Measurements from ENCODE around the gene EXOC4. TPM values are rescaled to one million over a fixed set of nuclear protein-coding genes. Genes with fewer than 3 reads are reported as not detected.

The EXOC4 gene
- total and polyA plus RNA-seq, 2 donors from 2014 or later = 22.8 to 78.7 TPM

DNA sequence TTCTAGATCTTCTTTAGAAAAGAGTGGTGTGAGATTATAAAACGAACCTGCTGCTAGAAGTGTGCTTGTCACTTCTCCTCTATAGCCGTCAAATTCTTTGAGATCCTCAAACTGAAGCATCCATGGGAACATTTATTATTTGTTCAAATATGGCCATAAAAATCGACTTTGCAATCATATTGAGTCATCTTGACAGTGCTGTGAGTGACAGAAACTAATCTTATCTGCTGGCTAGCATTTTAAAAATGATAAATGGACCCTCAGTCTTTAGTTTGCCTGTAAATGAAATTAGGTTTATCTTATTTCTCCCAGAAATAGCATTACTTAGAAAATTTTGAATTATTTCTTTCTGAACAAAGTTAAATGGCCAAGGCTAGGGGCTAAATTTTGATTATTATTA lies 290.8 kb downstream of the EXOC4 start:
- DNase-seq = no peak
- no peak overlapping the region for H3K9ac ChIP-seq (ENCODE audit: low read length in 3 of 3)
- H3K27ac ChIP-seq (ENCODE audit: low read depth in 2 of 2, low read length in 2 of 2) = no peak overlapping the region
- no peaks in the 10 kb centered on the region for H3K36me3 ChIP-seq (ENCODE audit: control insufficient read depth in 2 of 3, insufficient read depth in 3 of 3, low read length in 3 of 3)
- H3K27me3 ChIP-seq (ENCODE audit: control insufficient read depth, insufficient read depth, low read length) = no peaks in the 10 kb centered on the region
- H3K9me3 ChIP-seq (ENCODE audit: control insufficient read depth in 2 of 3, insufficient read depth in 1 of 3, low read length in 3 of 3) = no peaks in the 10 kb centered on the region
- intact Hi-C loops (cut with DNase I) = no loop called here
- no peak overlapping the region for H3K4me3 ChIP-seq (ENCODE audit: low read length in 3 of 3)
- TF ChIP-seq, protein P1, sequence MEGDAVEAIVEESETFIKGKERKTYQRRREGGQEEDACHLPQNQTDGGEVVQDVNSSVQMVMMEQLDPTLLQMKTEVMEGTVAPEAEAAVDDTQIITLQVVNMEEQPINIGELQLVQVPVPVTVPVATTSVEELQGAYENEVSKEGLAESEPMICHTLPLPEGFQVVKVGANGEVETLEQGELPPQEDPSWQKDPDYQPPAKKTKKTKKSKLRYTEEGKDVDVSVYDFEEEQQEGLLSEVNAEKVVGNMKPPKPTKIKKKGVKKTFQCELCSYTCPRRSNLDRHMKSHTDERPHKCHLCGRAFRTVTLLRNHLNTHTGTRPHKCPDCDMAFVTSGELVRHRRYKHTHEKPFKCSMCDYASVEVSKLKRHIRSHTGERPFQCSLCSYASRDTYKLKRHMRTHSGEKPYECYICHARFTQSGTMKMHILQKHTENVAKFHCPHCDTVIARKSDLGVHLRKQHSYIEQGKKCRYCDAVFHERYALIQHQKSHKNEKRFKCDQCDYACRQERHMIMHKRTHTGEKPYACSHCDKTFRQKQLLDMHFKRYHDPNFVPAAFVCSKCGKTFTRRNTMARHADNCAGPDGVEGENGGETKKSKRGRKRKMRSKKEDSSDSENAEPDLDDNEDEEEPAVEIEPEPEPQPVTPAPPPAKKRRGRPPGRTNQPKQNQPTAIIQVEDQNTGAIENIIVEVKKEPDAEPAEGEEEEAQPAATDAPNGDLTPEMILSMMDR (IDR thresholded peaks at IDR 0.05; ENCODE audit: borderline replicate concordance, extremely low read depth, insufficient read depth) = no peak
- no peaks in the 10 kb centered on the region for H3K4me1 ChIP-seq (ENCODE audit: control insufficient read depth in 2 of 3, insufficient read depth in 2 of 3, low read depth in 1 of 3, low read length in 3 of 3)
- no peak for FAIRE-seq

DNA sequence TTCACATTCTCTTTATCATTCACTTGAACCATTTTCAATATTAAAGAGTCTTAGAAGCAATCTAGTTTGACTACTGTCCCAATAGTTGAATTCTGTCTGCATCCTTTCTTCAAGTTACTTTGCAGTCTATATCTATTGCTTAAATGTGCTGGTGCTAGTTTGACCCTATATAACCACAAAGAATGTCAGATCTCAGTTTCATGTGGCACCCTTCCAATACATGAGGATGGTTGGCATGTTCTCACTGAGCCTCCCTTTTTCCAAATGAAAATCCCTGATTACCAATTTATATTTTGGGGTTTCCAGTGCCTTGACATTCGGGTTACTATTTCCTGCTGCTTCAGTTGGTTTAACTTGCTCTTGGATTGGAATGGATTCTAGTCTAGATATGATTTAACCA lies 292.7 kb downstream of the EXOC4 start:
- H3K36me3 ChIP-seq (ENCODE audit: control insufficient read depth in 2 of 3, insufficient read depth in 3 of 3, low read length in 3 of 3) = no peaks in the 10 kb centered on the region
- FAIRE-seq (no peak), DNase-seq (no peak)
- no peak overlapping the region for H3K27ac ChIP-seq (ENCODE audit: low read depth in 2 of 2, low read length in 2 of 2)
- H3K9me3 ChIP-seq (ENCODE audit: control insufficient read depth in 2 of 3, insufficient read depth in 1 of 3, low read length in 3 of 3) = no peaks in the 10 kb centered on the region
- H3K4me1 ChIP-seq (ENCODE audit: control insufficient read depth in 2 of 3, insufficient read depth in 2 of 3, low read depth in 1 of 3, low read length in 3 of 3) = peaks cover 0 to 9% (median 0%) of the 10 kb centered on the region in 3 donors
- TF ChIP-seq, protein P1 (IDR thresholded peaks at IDR 0.05; ENCODE audit: borderline replicate concordance, extremely low read depth, insufficient read depth) = no peak
- no peaks in the 10 kb centered on the region for H3K27me3 ChIP-seq (ENCODE audit: control insufficient read depth, insufficient read depth, low read length)
- H3K4me3 ChIP-seq (ENCODE audit: low read length in 3 of 3) = no peak overlapping the region
- intact Hi-C loops (cut with DNase I) = no loop called here
- no peak overlapping the region for H3K9ac ChIP-seq (ENCODE audit: low read length in 3 of 3)

GRCh38 chr7:133547981-133548380 lies 295.1 kb downstream of the EXOC4 start:
- TF ChIP-seq, protein P1 (IDR thresholded peaks at IDR 0.05; ENCODE audit: borderline replicate concordance, extremely low read depth, insufficient read depth) = no peak
- no peak overlapping the region for H3K27ac ChIP-seq (ENCODE audit: low read depth in 2 of 2, low read length in 2 of 2)
- FAIRE-seq (no peak), DNase-seq (no peak)
- no peaks in the 10 kb centered on the region for H3K27me3 ChIP-seq (ENCODE audit: control insufficient read depth, insufficient read depth, low read length)
- H3K4me3 ChIP-seq (ENCODE audit: low read length in 3 of 3) = no peak overlapping the region
- peaks cover 0 to 9% (median 0%) of the 10 kb centered on the region in 3 donors for H3K4me1 ChIP-seq (ENCODE audit: control insufficient read depth in 2 of 3, insufficient read depth in 2 of 3, low read depth in 1 of 3, low read length in 3 of 3)
- H3K9me3 ChIP-seq (ENCODE audit: control insufficient read depth in 2 of 3, insufficient read depth in 1 of 3, low read length in 3 of 3) = no peaks in the 10 kb centered on the region
- intact Hi-C loops (cut with DNase I) = no loop called here
- H3K36me3 ChIP-seq (ENCODE audit: control insufficient read depth in 2 of 3, insufficient read depth in 3 of 3, low read length in 3 of 3) = no peaks in the 10 kb centered on the region
- H3K9ac ChIP-seq (ENCODE audit: low read length in 3 of 3) = no peak overlapping the region

GRCh38 chr7:133549633-133550032 lies 296.8 kb downstream of the EXOC4 start:
- Histone ChIP-seq H3K4me1 (ENCODE audit: control insufficient read depth in 2 of 3, insufficient read depth in 2 of 3, low read depth in 1 of 3, low read length in 3 of 3) (peaks cover 0 to 9% (median 0%) of the 10 kb centered on the region in 3 donors), H3K27me3 (ENCODE audit: control insufficient read depth, insufficient read depth, low read length) (no peaks in the 10 kb centered on the region), H3K36me3 (ENCODE audit: control insufficient read depth in 2 of 3, insufficient read depth in 3 of 3, low read length in 3 of 3) (no peaks in the 10 kb centered on the region), H3K27ac (ENCODE audit: low read depth in 2 of 2, low read length in 2 of 2) (no peak overlapping the region), H3K4me3 (ENCODE audit: low read length in 3 of 3) (no peak overlapping the region), H3K9me3 (ENCODE audit: control insufficient read depth in 2 of 3, insufficient read depth in 1 of 3, low read length in 3 of 3) (no peaks in the 10 kb centered on the region), H3K9ac (ENCODE audit: low read length in 3 of 3) (no peak overlapping the region)
- TF ChIP-seq, protein P1 (IDR thresholded peaks at IDR 0.05; ENCODE audit: borderline replicate concordance, extremely low read depth, insufficient read depth) = no peak
- DNase-seq (no peak), FAIRE-seq (no peak)
- intact Hi-C loops (cut with DNase I) = no loop called here

All from kidney (tissue), 14 donors.